A375 (cell line): ENCODE results near the gene EIF4G2. TPM values are rescaled to one million over a fixed set of nuclear protein-coding genes. Genes with fewer than 3 reads are reported as not detected.

Experiments
- small RNA-seq: library from RNA; depleted of rRNA; stranded (forward); fragments of <200 nt; gene quantifications from one replicate; pipeline ENCODE3, GENCODE V24; 2014
- total RNA-seq: library from RNA; depleted of rRNA; stranded (reverse); fragments of >200 nt; shearing (Covaris generic); gene quantifications from 2 replicates; pipeline ENCODE4 v1.2.3, GENCODE V29; 2014; rRNA removed

The EIF4G2 gene
- total RNA-seq = 370 and 372 TPM in 2 replicates

GRCh38 chr11:10808553-10809372 lies at the start of gene EIF4G2:
Gene EIF4G2, minus strand, starts transcription at chr11:10808926.

GRCh38 chr11:10857709-10858438 lies 49.1 kb upstream of the EIF4G2 start, which contains the start of gene ZBED5:
Gene ZBED5, minus strand, starts transcription at chr11:10858053. Its CDS starts 3,108 bp downstream, at chr11:10854945.

GRCh38 chr11:10750838-10751580 lies 57.7 kb downstream of the EIF4G2 start, which contains the start of gene CTR9:
Gene CTR9, plus strand, starts transcription at chr11:10751246. Its CDS starts 167 bp downstream, at chr11:10751413.

Small RNAs within 50 kb of the gene (small RNA-seq; reads per million reads assigned to genes)
- gene SNORD97 = not detected

Other genes with a start within 250 kb of the EIF4G2 start
- gene LYVE1, start 240.3 kb downstream of the EIF4G2 start, total RNA-seq = not detected in 2 replicates
- gene IRAG1, start 115.2 kb downstream of the EIF4G2 start, total RNA-seq = 0.08 and 0.19 TPM in 2 replicates
- 12.1 and 20.7 TPM in 2 replicates for gene CTR9, start 57.7 kb downstream of the EIF4G2 start, total RNA-seq
- 16.8 and 21.9 TPM in 2 replicates for gene ZBED5, start 49.1 kb upstream of the EIF4G2 start, total RNA-seq